Middle frontal gyrus (tissue), 1 donor: ENCODE results near the gene GPC3.

Source experiments
- DNase-seq: peaks from one replicate; pipeline ENCODE4 v3.0.0-alpha.2; 2015; ENCODE audit warnings: low spot score; ENCODE audit errors: extremely low spot score

GPC3 gene

GRCh38 chrX:133702230-133702629 lies 283.2 kb downstream of the GPC3 start:
- no peak for DNase-seq

GRCh38 chrX:133699023-133699728 lies 286.2 kb downstream of the GPC3 start:
- DNase-seq = no peak

GRCh38 chrX:133698298-133698697 lies 287.1 kb downstream of the GPC3 start:
- no peak for DNase-seq

- no peak for DNase-seq
These were observed 287.7 kb downstream of the GPC3 start for GRCh38 chrX:133697656-133698055.

GRCh38 chrX:133689997-133690599 lies 295.3 kb downstream of the GPC3 start:
- DNase-seq = no peak

GRCh38 chrX:133685822-133686221 lies 299.6 kb downstream of the GPC3 start:
- DNase-seq = no peak

GRCh38 chrX:133681897-133682296 lies 303.5 kb downstream of the GPC3 start:
- no peak for DNase-seq

GRCh38 chrX:133681421-133681820 lies 304.0 kb downstream of the GPC3 start:
- no peak for DNase-seq

GRCh38 chrX:133677123-133678063 lies 308.0 kb downstream of the GPC3 start:
- no peak for DNase-seq

- no peak for DNase-seq
These were observed 308.9 kb downstream of the GPC3 start for GRCh38 chrX:133676344-133677122.

GRCh38 chrX:133674726-133675470 lies 310.5 kb downstream of the GPC3 start:
- no peak for DNase-seq

GRCh38 chrX:133670383-133670782 lies 315.0 kb downstream of the GPC3 start:
- no peak for DNase-seq

GRCh38 chrX:133669214-133669613 lies 316.2 kb downstream of the GPC3 start:
- no peak for DNase-seq

- DNase-seq = no peak
These were observed 317.0 kb downstream of the GPC3 start for GRCh38 chrX:133668225-133668931.

GRCh38 chrX:133666256-133666655 lies 319.1 kb downstream of the GPC3 start:
- no peak for DNase-seq

GRCh38 chrX:133661962-133662839 lies 323.2 kb downstream of the GPC3 start:
- no peak for DNase-seq

GRCh38 chrX:133660281-133660680 lies 325.1 kb downstream of the GPC3 start:
- no peak for DNase-seq

- DNase-seq = no peak
These were observed 327.0 kb downstream of the GPC3 start for GRCh38 chrX:133658293-133658911.
